ENCODE data around the gene DOC2B. TPM values are rescaled to one million over a fixed set of nuclear protein-coding genes. Genes with fewer than 3 reads are reported as not detected.
"Not testable (repeated sequence)": the region's sequence is repeated elsewhere in the genome, so short reads cannot be mapped to it uniquely, and the experiment has no call there.

DOC2B gene
- polyA plus RNA-seq, 1 of the 3 experiments (the other 2 are of a cell fraction) = 0.16 TPM

DNA sequence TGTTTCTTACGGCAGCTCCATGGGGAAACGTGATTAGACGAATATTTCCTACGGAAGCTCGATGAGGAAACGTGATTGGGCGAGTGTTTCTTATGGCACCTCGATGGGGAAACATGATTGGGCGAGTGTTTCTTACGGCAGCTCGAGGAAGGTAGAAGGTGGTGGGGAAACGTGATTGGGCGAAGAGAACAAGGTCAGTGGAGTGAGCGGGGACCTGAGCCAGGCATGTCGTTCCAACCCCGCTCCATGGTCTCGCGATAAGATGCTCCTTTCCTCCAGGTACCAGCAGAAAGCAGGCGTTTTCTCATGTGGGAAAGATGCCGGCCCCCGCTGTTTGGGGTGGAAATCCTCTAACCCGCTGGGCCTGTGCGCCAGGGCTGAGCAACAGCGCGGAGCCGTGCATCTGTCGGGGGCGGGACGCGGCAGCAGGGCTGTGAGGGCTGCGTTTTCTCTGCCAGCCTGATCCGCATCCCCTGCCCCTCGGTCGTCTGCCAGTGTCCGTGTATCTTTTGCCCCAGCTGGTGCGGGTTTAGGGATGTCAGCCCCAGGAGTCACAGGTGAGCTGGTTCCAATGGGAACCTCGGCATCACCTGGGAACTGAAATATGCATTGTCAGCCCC is 25.6 kb upstream of the DOC2B start:
- H3K36me3 ChIP-seq (replicated peaks in 1 of 2; ENCODE audit: control insufficient read depth in 1 of 2, insufficient read depth in 2 of 2, low read length in 1 of 2) = no peaks in the 10 kb centered on the region
- no peak overlapping the region for H3K4me2 ChIP-seq
- H3K4me1 ChIP-seq (ENCODE audit: control insufficient read depth in 1 of 2, insufficient read depth in 2 of 2, low read depth in 1 of 2, low read length in 1 of 2) = no peaks in the 10 kb centered on the region
- no peak overlapping the region for H3K9ac ChIP-seq
- no peak for DNase-seq
- no peaks in the 10 kb centered on the region for H3K9me3 ChIP-seq
- no peaks in the 10 kb centered on the region for H3K27me3 ChIP-seq (ENCODE audit: insufficient read depth)
- ChIA-PET POLR2A (no interaction called here), CTCF (interaction anchor here (0.7 kb wide), 1 partner anchor 204 kb away, joined by 3 read pairs; no protein-coding TSS in a partner anchor)
- H3K27ac ChIP-seq (ENCODE audit: low read depth in 2 of 2, low read length in 1 of 2) = no peak overlapping the region
- no peak overlapping the region for H2AFZ ChIP-seq (ENCODE audit: low read depth)
- no peaks in the 10 kb centered on the region for H3F3A ChIP-seq (replicated peaks; ENCODE audit: insufficient read depth)
- H4K20me1 ChIP-seq (ENCODE audit: insufficient read depth) = no peaks in the 10 kb centered on the region
- TF ChIP-seq, protein P1, sequence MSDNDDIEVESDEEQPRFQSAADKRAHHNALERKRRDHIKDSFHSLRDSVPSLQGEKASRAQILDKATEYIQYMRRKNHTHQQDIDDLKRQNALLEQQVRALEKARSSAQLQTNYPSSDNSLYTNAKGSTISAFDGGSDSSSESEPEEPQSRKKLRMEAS (IDR thresholded peaks at IDR 0.05; ENCODE audit: low read depth) = no peak
- no peak for TF ChIP-seq ELF1 (IDR thresholded peaks at IDR 0.05)
- TF ChIP-seq YY1 (IDR thresholded peaks at IDR 0.05; ENCODE audit: low read depth) = no peak
- TF ChIP-seq CHD2 (IDR thresholded peaks at IDR 0.05; ENCODE audit: low read length, partially characterized antibody) = no peak
- TF ChIP-seq, protein P2, sequence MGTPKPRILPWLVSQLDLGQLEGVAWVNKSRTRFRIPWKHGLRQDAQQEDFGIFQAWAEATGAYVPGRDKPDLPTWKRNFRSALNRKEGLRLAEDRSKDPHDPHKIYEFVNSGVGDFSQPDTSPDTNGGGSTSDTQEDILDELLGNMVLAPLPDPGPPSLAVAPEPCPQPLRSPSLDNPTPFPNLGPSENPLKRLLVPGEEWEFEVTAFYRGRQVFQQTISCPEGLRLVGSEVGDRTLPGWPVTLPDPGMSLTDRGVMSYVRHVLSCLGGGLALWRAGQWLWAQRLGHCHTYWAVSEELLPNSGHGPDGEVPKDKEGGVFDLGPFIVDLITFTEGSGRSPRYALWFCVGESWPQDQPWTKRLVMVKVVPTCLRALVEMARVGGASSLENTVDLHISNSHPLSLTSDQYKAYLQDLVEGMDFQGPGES (IDR thresholded peaks at IDR 0.05; ENCODE audit: low read depth, low read length) = no peak
- no peak overlapping the region for H3K4me3 ChIP-seq (ENCODE audit: low read depth in 2 of 2, low read length in 1 of 2)
- H3K79me2 ChIP-seq (ENCODE audit: insufficient read depth) = no peaks in the 10 kb centered on the region
- WGBS (ENCODE audit: low lambda C conversion rate) = 81% methylated on average over 31 of the region's 37 CpGs
- H3K9me2 ChIP-seq = no peaks in the 10 kb centered on the region

GRCh38 chr17:206484-206883 is 25.0 kb upstream of the DOC2B start:
- WGBS (ENCODE audit: low lambda C conversion rate) = 74% methylated on average over 27 of the region's 27 CpGs
- H2AFZ ChIP-seq (ENCODE audit: low read depth); H3K27me3 ChIP-seq (ENCODE audit: insufficient read depth); H4K20me1 ChIP-seq (ENCODE audit: insufficient read depth); H3K4me3 ChIP-seq (ENCODE audit: low read depth in 2 of 2, low read length in 1 of 2); H3K4me2 ChIP-seq; H3K9me2 ChIP-seq; POLR2A ChIA-PET; H3F3A ChIP-seq (replicated peaks; ENCODE audit: insufficient read depth); H3K27ac ChIP-seq (ENCODE audit: low read depth in 2 of 2, low read length in 1 of 2); H3K9me3 ChIP-seq; H3K4me1 ChIP-seq (ENCODE audit: control insufficient read depth in 1 of 2, insufficient read depth in 2 of 2, low read depth in 1 of 2, low read length in 1 of 2); H3K79me2 ChIP-seq (ENCODE audit: insufficient read depth); H3K9ac ChIP-seq; DNase-seq; H3K36me3 ChIP-seq (replicated peaks in 1 of 2; ENCODE audit: control insufficient read depth in 1 of 2, insufficient read depth in 2 of 2, low read length in 1 of 2): not testable (repeated sequence)
- CTCF ChIA-PET = interaction anchor here (0.7 kb wide), 1 partner anchor 205 kb away, joined by 3 read pairs; no protein-coding TSS in a partner anchor

DNA sequence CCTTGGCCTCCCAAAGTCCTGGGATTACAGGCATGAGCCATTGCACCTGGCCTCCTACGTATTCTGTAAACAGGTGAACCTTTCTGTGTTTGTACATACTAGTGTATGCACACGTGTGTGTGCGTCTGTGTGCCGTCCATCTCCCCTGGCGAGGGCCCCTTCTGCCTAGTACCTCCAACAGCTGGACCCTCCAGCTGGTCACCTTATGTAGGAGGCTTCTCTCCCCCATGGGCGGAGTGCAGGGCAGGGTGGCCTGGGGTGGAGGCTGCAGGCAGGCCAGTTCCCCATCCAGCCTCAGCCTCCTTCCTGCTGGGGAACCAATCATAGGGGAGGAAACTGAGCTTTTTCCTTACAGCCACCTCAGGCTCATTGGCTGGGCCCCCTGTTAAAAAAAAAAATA is 24.4 kb upstream of the DOC2B start:
- Histone ChIP-seq H3K36me3 (replicated peaks in 1 of 2; ENCODE audit: control insufficient read depth in 1 of 2, insufficient read depth in 2 of 2, low read length in 1 of 2) (no peaks in the 10 kb centered on the region), H2AFZ (ENCODE audit: low read depth) (no peak overlapping the region), H3K27ac (ENCODE audit: low read depth in 2 of 2, low read length in 1 of 2) (no peak overlapping the region), H3K9ac (no peak overlapping the region), H3K79me2 (ENCODE audit: insufficient read depth) (no peaks in the 10 kb centered on the region), H4K20me1 (ENCODE audit: insufficient read depth) (no peaks in the 10 kb centered on the region), H3K9me3 (no peaks in the 10 kb centered on the region), H3K4me1 (ENCODE audit: control insufficient read depth in 1 of 2, insufficient read depth in 2 of 2, low read depth in 1 of 2, low read length in 1 of 2) (no peaks in the 10 kb centered on the region), H3K4me2 (no peak overlapping the region), H3K4me3 (ENCODE audit: low read depth in 2 of 2, low read length in 1 of 2) (no peak overlapping the region), H3K9me2 (no peaks in the 10 kb centered on the region), H3K27me3 (ENCODE audit: insufficient read depth) (no peaks in the 10 kb centered on the region), H3F3A (replicated peaks; ENCODE audit: insufficient read depth) (no peaks in the 10 kb centered on the region)
- 69% methylated on average over 5 of the region's 6 CpGs for WGBS (ENCODE audit: low lambda C conversion rate)
- TF ChIP-seq MXI1 (IDR thresholded peaks at IDR 0.05; ENCODE audit: low read depth, low read length) (no peak), RFX5 (IDR thresholded peaks at IDR 0.05; ENCODE audit: low read length) (no peak), NFIC (IDR thresholded peaks at IDR 0.05; ENCODE audit: borderline replicate concordance) (no peak), FOXM1 (IDR thresholded peaks at IDR 0.05; ENCODE audit: low read depth) (no peak), RCOR1 (IDR thresholded peaks at IDR 0.05; ENCODE audit: low read length) (no peak), PBX3 (IDR thresholded peaks at IDR 0.05) (no peak), USF2 (IDR thresholded peaks at IDR 0.05; ENCODE audit: borderline replicate concordance, low read depth, low read length) (no peak)
- TF ChIP-seq, protein P1 (IDR thresholded peaks at IDR 0.05; ENCODE audit: low read depth) = no peak
- TF ChIP-seq, protein P3, sequence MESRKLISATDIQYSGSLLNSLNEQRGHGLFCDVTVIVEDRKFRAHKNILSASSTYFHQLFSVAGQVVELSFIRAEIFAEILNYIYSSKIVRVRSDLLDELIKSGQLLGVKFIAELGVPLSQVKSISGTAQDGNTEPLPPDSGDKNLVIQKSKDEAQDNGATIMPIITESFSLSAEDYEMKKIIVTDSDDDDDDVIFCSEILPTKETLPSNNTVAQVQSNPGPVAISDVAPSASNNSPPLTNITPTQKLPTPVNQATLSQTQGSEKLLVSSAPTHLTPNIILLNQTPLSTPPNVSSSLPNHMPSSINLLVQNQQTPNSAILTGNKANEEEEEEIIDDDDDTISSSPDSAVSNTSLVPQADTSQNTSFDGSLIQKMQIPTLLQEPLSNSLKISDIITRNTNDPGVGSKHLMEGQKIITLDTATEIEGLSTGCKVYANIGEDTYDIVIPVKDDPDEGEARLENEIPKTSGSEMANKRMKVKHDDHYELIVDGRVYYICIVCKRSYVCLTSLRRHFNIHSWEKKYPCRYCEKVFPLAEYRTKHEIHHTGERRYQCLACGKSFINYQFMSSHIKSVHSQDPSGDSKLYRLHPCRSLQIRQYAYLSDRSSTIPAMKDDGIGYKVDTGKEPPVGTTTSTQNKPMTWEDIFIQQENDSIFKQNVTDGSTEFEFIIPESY (IDR thresholded peaks at IDR 0.05; ENCODE audit: borderline replicate concordance, low read depth) = no peak
- no peak for DNase-seq
- ChIA-PET CTCF (no interaction called here), POLR2A (no interaction called here)
